Neural progenitor cell (in vitro differentiated cells): Measurements from ENCODE around the gene TCF7L2. TPM values are rescaled to one million over a fixed set of nuclear protein-coding genes. Genes with fewer than 3 reads are reported as not detected.

Source experiments
- DNase-seq: peaks from one replicate; pipeline ENCODE4 v3.0.0-alpha.2; 2016; ENCODE audit warnings: low spot score
- H2AFZ ChIP-seq: fragments of 200-600 bp; sonication (generic); replicated peaks from 2 replicates; pipeline ENCODE4 v1.6.1; 2016; ENCODE audit warnings: antibody characterized with exemption
- H3F3A ChIP-seq: fragments of 200-600 bp; sonication (generic); 2 replicates; pipeline ENCODE4 v1.6.1; 2016; ENCODE audit warnings: antibody characterized with exemption, low read depth
- H3K27ac ChIP-seq: fragments of 200-600 bp; sonication (generic); 2 replicates; pipeline ENCODE4 v1.5.1; 2016; ENCODE audit warnings: mild to moderate bottlenecking
- H3K27me3 ChIP-seq: fragments of 200-600 bp; sonication (generic); 2 replicates; pipeline ENCODE4 v1.6.1; 2016; ENCODE audit warnings: mild to moderate bottlenecking, moderate library complexity
- H3K36me3 ChIP-seq: fragments of 200-600 bp; sonication (generic); 2 replicates; pipeline ENCODE4 v1.5.1; 2016
- H3K4me1 ChIP-seq: fragments of 200-600 bp; sonication (generic); 2 replicates; pipeline ENCODE4 v1.6.1; 2016; ENCODE audit warnings: mixed run types
- H3K4me2 ChIP-seq: fragments of 200-600 bp; sonication (generic); 2 replicates; pipeline ENCODE4 v1.6.1; 2016
- H3K4me3 ChIP-seq: fragments of 200-600 bp; sonication (generic); 2 replicates; pipeline ENCODE4 v1.5.1; 2016
- H3K79me2 ChIP-seq: fragments of 200-600 bp; sonication (generic); 2 replicates; pipeline ENCODE4 v1.6.1; 2016; ENCODE audit warnings: low read depth
- H3K9ac ChIP-seq: fragments of 200-600 bp; sonication (generic); 2 replicates; pipeline ENCODE4 v1.6.1; 2016
- H3K9me3 ChIP-seq: fragments of 200-600 bp; sonication (generic); 2 replicates; pipeline ENCODE4 v1.5.1; 2016; ENCODE audit warnings: low read depth
- H4K20me1 ChIP-seq: fragments of 200-600 bp; sonication (generic); 2 replicates; pipeline ENCODE4 v1.6.1; 2016; ENCODE audit warnings: low read depth
- H3K27ac Mint-ChIP-seq: 3 replicates; pipeline ENCODE4 v1.8.0; 2021; ENCODE audit warnings: mixed read lengths
- H3K27me3 Mint-ChIP-seq: 2 replicates; pipeline ENCODE4 v1.8.0; 2022; ENCODE audit warnings: low read depth, mild to moderate bottlenecking, inconsistent platforms, moderate library complexity, mixed read lengths; ENCODE audit not compliant: insufficient read depth
- H3K36me3 Mint-ChIP-seq: 3 replicates; pipeline ENCODE4 v1.8.0; 2021; ENCODE audit warnings: mixed read lengths
- H3K4me1 Mint-ChIP-seq: 3 replicates; pipeline ENCODE4 v1.8.0; 2021; ENCODE audit warnings: mixed read lengths
- H3K4me3 Mint-ChIP-seq: 3 replicates; pipeline ENCODE4 v1.8.0; 2021; ENCODE audit warnings: mild to moderate bottlenecking, moderate library complexity, mixed read lengths
- H3K9me3 Mint-ChIP-seq: 3 replicates; pipeline ENCODE4 v1.8.0; 2020; ENCODE audit warnings: mixed read lengths
- EZH2 ChIP-seq: fragments of 200-600 bp; sonication (generic); IDR thresholded peaks from 2 replicates; pipeline ENCODE4 v1.6.1; 2017; ENCODE audit warnings: antibody characterized with exemption, mild to moderate bottlenecking, moderate library complexity
- EZH2phosphoT487 ChIP-seq: fragments of 200-600 bp; sonication (generic); IDR thresholded peaks from 2 replicates; pipeline ENCODE4 v1.6.1; 2017; ENCODE audit warnings: antibody characterized with exemption
- total RNA-seq: library from RNA; depleted of rRNA; stranded (reverse); fragments of >200 nt; gene quantifications from 2 replicates; pipeline ENCODE4 v1.2.3, GENCODE V29; 2015; ENCODE audit warnings: low replicate concordance
- TF ChIP-seq, protein P1 (sequence below): fragments of 200-600 bp; sonication (generic); IDR thresholded peaks from 2 replicates; pipeline ENCODE4 v1.5.1; 2017; ENCODE audit warnings: antibody characterized with exemption, mild to moderate bottlenecking

Gene TCF7L2
- total RNA-seq, 1 donor from 2014 or later = 12.3 TPM

DNA sequence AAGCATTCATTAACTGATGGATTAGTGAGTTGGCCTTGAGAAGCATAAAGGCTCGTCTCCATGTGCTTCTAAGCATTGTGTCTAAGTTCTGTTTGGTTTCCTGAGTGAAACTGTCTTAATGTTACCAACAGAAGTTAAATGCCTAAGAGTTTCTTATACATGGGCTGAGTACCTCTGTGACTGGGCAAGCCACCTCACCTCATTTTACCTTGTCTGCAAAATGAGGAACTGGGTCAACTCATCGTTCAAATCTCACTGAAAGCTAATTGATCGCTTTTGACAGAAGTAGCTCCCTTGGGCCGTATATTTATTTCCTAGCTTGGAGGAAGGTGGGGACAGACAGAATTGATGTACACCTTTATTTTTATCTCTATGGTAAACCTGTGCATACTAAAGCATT lies 88.9 kb downstream of the TCF7L2 start:
- Histone ChIP-seq H3K4me1 (peaks cover 53% of the 10 kb centered on the region), H3K4me2 (no peak overlapping the region), H3K4me3 (no peak overlapping the region), H4K20me1 (peaks cover 78% of the 10 kb centered on the region), H3K36me3 (no peaks in the 10 kb centered on the region), H3K79me2 (peaks cover 100% of the 10 kb centered on the region), H3K27me3 (no peaks in the 10 kb centered on the region), H3K9ac (no peak overlapping the region), H3F3A (no peaks in the 10 kb centered on the region), H3K27ac (no peak overlapping the region), H2AFZ (no peak overlapping the region), H3K9me3 (no peaks in the 10 kb centered on the region)
- H3K27me3 Mint-ChIP-seq = peaks cover 2% of the 10 kb centered on the region
- H3K9me3 Mint-ChIP-seq = peaks cover 2% of the 10 kb centered on the region
- H3K27ac Mint-ChIP-seq = no peak overlapping the region
- H3K4me3 Mint-ChIP-seq = no peak overlapping the region
- H3K36me3 Mint-ChIP-seq = peaks cover 30% of the 10 kb centered on the region
- TF ChIP-seq, protein P1, sequence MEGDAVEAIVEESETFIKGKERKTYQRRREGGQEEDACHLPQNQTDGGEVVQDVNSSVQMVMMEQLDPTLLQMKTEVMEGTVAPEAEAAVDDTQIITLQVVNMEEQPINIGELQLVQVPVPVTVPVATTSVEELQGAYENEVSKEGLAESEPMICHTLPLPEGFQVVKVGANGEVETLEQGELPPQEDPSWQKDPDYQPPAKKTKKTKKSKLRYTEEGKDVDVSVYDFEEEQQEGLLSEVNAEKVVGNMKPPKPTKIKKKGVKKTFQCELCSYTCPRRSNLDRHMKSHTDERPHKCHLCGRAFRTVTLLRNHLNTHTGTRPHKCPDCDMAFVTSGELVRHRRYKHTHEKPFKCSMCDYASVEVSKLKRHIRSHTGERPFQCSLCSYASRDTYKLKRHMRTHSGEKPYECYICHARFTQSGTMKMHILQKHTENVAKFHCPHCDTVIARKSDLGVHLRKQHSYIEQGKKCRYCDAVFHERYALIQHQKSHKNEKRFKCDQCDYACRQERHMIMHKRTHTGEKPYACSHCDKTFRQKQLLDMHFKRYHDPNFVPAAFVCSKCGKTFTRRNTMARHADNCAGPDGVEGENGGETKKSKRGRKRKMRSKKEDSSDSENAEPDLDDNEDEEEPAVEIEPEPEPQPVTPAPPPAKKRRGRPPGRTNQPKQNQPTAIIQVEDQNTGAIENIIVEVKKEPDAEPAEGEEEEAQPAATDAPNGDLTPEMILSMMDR = no peak
- TF ChIP-seq EZH2 (no peak), EZH2phosphoT487 (no peak)
- peaks cover 7% of the 10 kb centered on the region for H3K4me1 Mint-ChIP-seq
- no peak for DNase-seq

GRCh38 chr10:113041324-113041723 lies 91.3 kb downstream of the TCF7L2 start:
- no peak for DNase-seq
- TF ChIP-seq EZH2 = no peak
- TF ChIP-seq, protein P1 = no peak
- Histone ChIP-seq H3F3A (peaks cover under 1% of the 10 kb centered on the region), H4K20me1 (peaks cover 61% of the 10 kb centered on the region), H2AFZ (no peak overlapping the region), H3K4me1 (peaks cover 46% of the 10 kb centered on the region), H3K27me3 (no peaks in the 10 kb centered on the region), H3K36me3 (no peaks in the 10 kb centered on the region), H3K79me2 (peaks cover 100% of the 10 kb centered on the region), H3K27ac (no peak overlapping the region), H3K4me3 (no peak overlapping the region), H3K9ac (no peak overlapping the region), H3K9me3 (no peaks in the 10 kb centered on the region), H3K4me2 (no peak overlapping the region)
- Mint-ChIP-seq H3K27me3 (peaks cover 2% of the 10 kb centered on the region), H3K4me1 (peaks cover 8% of the 10 kb centered on the region), H3K36me3 (peaks cover 37% of the 10 kb centered on the region), H3K27ac (no peak overlapping the region), H3K9me3 (peaks cover 7% of the 10 kb centered on the region), H3K4me3 (no peak overlapping the region)

- peaks cover 100% of the 10 kb centered on the region for H3K79me2 ChIP-seq
Measured at GRCh38 chr10:113041841-113042750, 92.0 kb downstream of the TCF7L2 start.

More at GRCh38 chr10:113041841-113042750, 92.0 kb downstream of the TCF7L2 start:
- H3K4me1 Mint-ChIP-seq = peaks cover 11% of the 10 kb centered on the region
- no peak overlapping the region for H3K27ac Mint-ChIP-seq
- Histone ChIP-seq H4K20me1 (peaks cover 60% of the 10 kb centered on the region), H3K4me2 (no peak overlapping the region), H3K9me3 (no peaks in the 10 kb centered on the region), H3K4me1 (peaks cover 46% of the 10 kb centered on the region), H3K27ac (no peak overlapping the region), H2AFZ (no peak overlapping the region), H3K4me3 (no peak overlapping the region), H3K9ac (no peak overlapping the region), H3K36me3 (no peaks in the 10 kb centered on the region), H3F3A (peaks cover 8% of the 10 kb centered on the region), H3K27me3 (no peaks in the 10 kb centered on the region)
- H3K9me3 Mint-ChIP-seq = peaks cover 7% of the 10 kb centered on the region
- H3K27me3 Mint-ChIP-seq = peaks cover 2% of the 10 kb centered on the region
- DNase-seq = no peak
- H3K36me3 Mint-ChIP-seq = peaks cover 41% of the 10 kb centered on the region
- no peak overlapping the region for H3K4me3 Mint-ChIP-seq
- TF ChIP-seq, protein P1 = no peak
- no peak for TF ChIP-seq EZH2phosphoT487
- no peak for TF ChIP-seq EZH2
